Measurements from ENCODE around the gene YRDC.
"Not testable (repeated sequence)": the region's sequence is repeated elsewhere in the genome, so short reads cannot be mapped to it uniquely, and the experiment has no call there.

The YRDC gene

GRCh38 chr1:37821481-37821880, 13.5 kb upstream of the YRDC start:
- DNase-seq, result no peak

DNA sequence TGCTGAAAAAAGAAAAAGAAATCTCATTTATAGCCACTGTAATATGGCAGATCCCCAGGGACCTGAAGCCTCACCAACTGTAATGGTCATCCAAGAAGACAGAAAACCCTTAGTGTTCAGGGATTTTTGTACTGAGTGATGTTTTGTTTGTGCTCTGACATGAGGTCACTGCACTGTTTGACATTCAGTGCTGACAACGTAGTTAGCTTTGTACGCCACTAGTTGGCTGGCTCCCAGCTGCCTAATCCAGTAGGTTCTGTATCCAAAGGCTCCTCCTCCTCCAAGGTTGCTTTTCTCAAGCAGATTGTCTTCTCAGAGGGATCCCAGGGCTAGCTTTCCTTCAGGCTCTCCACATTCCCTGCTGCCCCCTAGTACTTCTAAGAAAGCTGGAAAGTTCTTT, 9.5 kb upstream of the YRDC start:
- no peak for DNase-seq

DNA sequence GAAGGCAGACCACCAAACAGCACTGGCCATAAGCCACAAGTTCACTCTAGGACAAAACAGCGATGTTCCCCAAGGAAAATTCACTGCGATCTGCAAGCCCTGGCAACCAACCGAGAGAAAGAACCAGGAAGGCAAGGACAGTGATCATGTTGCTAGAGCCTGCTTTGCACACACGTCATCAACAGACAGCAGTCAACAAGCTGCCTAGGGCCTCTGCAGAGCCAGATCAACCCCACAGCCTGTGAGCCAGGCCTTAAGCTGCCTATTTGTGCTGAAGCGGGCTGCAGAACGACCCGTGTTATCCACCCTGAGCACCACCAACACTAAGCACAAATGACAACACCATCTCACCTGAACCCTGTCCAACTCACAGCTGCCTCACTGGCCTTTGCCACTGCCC, 6.2 kb upstream of the YRDC start:
- DNase-seq, result no peak

DNA sequence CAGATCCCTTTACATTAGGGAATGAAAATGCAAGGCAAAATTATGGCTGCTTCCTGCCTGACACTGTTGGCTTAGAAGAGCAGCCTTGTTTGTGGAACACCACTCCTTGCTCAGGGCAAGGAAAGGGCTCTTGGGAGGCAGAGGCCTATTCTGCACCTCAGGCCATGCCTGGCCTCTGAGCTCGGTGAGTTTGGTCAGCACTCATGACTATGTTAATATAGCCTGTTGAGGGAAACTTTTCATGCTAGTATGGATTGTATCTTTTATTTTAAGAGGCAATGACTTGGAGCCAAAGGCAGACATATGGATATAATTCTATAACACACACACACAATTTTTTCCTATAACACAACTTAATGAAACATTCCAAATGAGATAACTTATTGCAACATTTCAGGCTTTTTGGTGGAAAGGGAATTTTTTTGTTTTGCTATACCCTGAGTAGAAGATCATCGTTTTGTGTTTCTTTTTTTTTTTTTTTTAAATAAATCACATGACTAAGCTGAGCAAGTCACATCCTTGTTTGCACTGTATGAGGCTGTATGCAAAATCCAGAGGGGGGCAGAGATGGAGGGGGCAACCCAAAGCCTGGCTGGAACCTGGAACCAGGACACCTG, 5.6 kb upstream of the YRDC start:
- no peak for DNase-seq

DNA sequence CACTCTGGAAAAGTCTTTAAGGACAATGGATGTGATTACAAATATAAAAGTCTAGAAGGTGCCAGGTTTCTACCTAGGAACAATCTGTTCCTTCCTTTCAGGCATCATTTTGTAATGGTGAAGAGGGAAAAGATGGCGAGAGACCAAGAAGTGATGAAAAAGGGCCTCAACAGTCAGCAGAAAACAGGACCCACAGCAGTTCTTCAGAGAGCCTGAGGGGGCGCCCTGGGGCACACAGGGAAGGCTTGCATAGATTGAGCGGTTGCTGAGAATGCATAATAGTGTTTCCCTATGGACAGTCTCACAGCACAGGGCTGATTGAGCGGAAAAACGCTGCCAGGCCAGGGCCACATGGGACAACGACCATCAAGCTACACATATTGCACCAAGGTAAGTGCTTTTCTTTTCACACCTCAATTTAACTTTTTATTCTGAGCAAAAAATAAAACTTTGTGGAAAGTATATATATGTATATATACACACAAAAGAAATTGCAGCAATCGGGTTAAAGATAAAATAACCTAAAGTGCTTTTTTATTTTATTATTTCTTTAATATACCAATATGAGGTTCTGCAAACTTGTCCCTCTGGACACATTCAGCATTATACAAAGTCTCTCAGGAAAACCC, 3.1 kb upstream of the YRDC start:
- DNase-seq, result peak; percentile 85

DNA sequence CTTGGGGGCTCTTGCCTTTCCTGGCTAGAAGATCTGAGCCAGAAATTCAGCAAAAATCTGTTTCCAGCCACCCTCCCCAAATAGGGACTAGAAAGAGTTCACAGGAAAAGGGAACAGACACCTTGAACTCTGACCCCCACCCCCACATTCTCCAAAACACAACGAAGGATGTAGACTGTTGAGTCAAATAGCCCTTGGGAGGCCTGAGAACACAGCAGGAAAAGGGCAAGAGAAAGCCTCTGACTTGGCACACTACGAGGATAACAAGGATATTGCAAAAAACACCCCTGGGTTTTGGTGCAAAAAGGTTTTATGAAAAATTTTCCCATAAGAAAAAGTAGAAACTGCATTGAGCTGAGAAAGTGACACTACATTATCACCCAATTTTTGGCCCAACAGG, 1.9 kb upstream of the YRDC start:
- no peak for DNase-seq

DNA sequence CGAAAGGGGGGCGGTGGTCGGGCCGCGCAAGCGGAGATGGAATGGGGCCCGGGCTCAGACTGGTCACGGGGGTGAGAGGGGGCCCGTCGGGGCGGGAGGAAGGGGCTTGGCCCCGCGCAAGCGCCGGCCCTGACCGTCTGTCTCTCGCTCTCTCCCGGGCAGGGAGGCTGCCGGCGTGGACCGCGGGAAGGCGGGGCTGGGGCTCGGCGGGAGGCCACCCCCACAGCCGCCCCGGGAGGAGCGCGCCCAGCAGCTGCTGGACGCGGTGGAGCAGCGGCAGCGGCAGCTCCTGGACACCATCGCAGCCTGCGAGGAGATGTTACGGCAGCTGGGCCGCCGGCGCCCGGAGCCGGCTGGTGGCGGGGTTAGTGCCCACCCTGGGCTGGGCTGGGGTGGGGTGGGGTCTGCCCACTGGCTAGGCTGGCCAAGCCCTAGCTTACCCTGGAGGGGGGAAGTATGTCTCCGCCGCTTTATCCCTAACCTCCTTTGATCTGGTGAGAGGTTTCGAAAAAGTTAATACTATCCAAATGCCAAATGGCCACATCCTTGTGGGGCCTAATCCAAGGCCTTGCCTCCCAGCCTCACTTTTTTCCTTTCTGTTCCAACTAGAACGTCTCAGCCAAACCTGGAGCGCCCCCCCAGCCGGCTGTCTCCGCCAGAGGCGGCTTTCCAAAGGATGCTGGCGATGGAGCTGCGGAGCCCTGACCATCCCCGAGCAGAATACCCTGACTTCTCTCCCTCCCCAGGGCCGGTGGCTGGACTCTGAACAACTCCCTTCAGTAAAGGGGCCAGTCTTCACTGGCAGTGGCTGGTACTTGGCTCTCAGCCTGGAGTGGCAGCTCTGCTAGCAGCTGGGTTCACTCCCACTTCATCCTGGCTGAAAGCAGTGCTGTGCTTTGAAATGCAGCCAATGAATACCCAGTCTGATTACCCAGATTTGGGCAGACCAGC, 636 bp upstream of the YRDC start:
- peak; percentile 80 for DNase-seq

GRCh38 chr1:37807220-37807554, 821 bp downstream of the YRDC start:
- DNase-seq, result no peak

DNA sequence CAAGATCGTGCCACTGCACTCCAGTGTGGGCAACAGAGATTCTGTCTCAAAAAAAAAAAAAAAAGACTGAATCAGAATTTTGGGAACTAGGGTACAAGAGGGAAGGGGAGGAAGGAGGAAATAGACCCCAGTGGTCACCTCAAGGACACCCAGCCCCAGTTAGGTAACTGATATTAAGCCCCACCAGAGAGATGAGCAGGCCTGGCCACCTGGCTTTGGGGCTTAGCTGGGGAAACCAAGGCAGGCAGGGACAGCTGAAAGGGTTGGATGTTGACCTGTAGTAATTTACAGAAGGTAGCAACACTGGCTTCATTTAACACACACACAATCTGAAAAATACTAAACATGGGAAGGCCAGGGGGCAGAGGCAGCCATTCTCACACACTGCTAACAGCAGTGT, 5.6 kb downstream of the YRDC start:
- no peak for DNase-seq

GRCh38 chr1:37797750-37798345, 10.2 kb downstream of the YRDC start:
- peak; percentile 9 for DNase-seq

GRCh38 chr1:37795340-37796125, 12.5 kb downstream of the YRDC start:
- peak; percentile 41 for DNase-seq

DNA sequence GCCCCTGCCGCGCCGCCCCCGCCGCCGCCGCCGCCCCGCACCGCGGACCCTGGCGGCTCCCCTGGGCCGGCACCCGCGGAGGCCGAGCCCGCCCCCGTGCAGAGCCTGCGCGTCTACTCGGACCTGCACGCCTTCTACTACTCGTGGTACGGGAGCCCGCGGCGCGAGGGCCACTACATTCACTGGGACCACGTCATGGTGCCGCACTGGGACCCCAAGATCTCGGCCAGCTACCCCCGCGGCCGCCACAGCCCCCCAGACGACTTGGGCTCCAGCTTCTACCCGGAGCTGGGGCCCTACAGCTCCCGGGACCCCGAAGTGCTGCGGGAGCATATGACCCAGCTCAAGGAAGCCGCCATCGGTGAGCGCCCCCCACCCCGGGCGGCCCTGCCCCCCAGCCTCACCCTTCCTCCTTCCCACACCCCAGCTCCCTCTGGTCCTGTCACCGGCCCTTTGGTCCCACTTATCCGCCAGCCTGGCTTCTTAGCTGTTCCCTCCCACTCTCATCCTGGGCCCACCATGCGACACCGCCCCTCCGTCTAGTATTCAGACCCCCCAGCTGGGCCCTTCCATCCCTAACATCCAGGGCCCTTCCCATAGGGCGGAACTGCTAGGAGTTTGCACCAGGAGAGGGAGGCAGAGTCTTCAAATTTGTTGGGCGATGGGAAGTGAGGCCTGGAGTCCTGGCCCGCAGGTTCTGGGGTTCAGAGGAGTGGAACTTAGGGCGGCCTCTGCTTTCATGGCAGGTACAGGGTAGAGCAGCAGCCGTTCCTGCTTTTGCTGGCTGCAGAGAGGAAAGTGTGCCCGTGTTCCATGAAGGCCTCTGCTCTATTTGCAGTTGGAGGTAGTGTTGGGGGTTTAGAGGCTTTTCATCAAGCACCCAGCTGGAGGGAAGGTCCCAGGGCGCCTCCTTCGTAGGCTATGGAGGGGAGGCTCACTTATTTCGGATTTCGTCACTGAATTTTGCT, 13.4 kb downstream of the YRDC start:
- DNase-seq, result no peak

- peak; percentile 25 for DNase-seq
Measured at GRCh38 chr1:37793773-37794371, 14.1 kb downstream of the YRDC start, which contains the start of gene MANEAL. TSS of gene MANEAL (plus strand) at chr1:37793847. CDS start at chr1:37794183, 336 bp downstream.

DNA sequence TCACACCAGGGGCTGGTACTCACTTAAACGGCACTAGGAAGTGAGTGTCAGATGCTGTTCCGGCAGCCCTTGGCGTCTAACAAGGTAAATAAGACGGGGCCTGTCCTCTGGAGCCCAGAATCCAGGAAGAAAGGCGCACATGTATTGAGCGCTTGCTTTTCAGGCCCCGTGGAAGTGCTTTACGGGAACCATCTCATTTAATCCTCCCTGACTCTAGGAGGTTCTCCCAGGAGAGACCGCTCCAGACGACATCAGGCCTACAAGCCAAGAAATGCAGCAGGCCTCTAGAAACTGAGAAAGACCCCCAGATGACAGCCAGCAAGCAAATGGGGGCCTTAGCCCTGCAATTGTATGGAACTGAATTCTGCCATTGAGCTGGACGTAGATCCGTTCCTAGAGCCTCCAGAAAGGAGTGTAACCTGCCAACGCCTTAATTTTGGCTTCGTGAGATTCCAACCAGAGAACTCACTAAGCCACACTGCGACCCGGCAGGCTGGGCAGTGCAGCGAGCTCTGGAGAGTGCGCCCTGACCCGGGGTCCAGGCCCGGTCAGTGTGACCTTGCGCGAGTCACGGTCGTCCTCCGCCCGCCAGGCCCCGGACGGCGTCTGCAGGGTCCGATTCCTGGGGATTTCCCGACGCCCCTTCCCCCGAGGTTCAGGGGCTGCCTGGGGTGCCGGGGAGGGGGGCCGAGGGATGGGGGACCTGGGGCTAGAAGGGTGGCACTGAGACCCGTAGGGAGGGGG, 14.9 kb downstream of the YRDC start:
- no peak for DNase-seq

GRCh38 chr1:37782491-37782890, 25.5 kb downstream of the YRDC start:
- DNase-seq, result no peak

DNA sequence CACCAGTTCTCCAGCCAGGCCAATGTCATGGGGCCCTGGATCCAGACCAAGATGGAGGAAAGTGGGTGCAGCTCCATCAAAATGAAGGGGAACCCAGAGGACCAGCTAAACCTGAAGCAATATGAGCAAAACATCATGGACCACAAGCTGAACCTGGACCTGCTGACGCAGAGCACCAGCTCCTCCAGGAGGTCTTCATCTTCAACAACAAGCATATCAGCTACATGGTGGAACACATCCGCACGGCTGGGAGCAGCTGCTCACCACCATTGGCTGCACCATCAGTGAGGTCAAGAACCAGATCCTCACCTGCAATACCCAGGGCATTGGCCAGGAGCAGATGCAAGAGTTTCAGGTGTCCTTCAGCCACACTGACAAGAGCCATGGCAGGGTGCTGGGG, 29.4 kb downstream of the YRDC start:
- no peak for DNase-seq

DNA sequence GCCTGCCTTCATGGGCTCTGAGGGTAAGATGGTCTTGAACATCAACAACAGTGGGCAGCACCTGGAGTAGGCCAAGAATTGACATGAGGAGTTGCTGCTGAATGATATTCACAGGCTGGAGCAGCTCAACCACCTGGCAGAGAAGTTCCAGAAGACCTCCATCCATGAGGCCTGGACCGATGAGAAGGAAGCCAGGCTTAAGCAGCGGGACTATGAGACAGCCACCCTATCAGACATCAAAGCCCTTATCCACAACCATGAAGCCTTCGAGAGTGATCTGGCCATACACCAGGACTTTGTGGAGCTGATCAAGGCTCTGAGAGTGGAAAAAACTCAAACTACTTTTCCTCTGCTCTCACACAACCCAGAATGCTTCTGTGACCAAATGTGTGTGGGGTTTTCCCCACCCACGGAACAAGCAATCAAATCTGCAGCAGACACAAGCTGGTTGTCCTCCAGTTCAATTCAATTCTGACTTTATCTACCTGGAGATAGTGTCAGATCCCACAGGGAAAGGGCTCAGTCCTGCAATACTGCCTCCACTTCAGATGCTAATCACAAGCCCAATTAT, 31.0 kb downstream of the YRDC start:
- no peak for DNase-seq

DNA sequence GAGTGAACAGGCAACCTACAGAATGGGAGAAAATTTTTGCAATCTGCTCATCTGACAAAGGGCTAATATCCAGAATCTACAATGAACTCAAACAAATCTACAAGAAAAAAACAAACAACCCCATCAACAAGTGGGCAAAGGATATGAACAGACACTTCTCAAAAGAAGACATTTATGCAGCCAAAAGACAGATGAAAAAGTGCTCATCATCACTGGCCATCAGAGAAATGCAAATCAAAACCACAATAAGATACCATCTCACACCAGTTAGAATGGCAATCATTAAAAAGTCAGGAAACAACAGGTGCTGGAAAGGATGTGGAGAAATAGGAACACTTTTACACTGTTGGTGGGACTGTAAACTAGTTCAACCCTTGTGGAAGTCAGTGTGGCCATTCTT, 36.6 kb downstream of the YRDC start:
- DNase-seq, result not testable (repeated sequence)

DNA sequence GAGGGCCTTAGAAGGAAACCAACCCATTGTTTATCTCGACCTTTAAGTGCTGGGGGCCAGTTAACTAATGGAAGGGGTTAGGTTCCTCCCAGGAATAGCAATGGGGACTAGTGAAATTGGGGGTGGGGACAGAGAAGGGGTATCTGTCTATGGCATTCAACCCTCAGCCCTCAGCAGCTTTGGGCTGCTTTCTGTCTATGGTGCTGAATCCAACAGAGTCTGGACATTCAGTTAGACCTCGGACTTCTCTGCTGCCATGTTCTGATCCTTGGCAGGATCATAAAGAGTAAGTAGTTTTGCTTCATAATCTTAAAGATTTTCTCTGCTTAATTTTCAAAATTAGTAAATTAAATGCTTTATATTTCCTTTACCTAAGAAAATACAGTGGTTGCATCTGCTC, 40.5 kb downstream of the YRDC start:
- DNase-seq, result no peak

Measured in fibroblast of upper back skin (primary cell).